OCI-LY7 (cell line): ENCODE measurements around the gene PDE6D.

Experiments used
- EZH2phosphoT487 ChIP-seq: fragments of 200-600 bp; sonication (generic); IDR thresholded peaks from 2 replicates; pipeline ENCODE4 v1.6.1; 2018; ENCODE audit warnings: low read depth, borderline replicate concordance, mild to moderate bottlenecking, mixed run types, antibody characterized with exemption, low read length, moderate library complexity, mixed read lengths
- TF ChIP-seq, protein P1 (sequence below): fragments of 200-600 bp; sonication (generic); conservative IDR thresholded peaks from 2 replicates; pipeline ENCODE4 v1.5.1; 2014; ENCODE audit warnings: mild to moderate bottlenecking, antibody characterized with exemption, low read length, moderate library complexity, mixed read lengths

- TF ChIP-seq, protein P1, sequence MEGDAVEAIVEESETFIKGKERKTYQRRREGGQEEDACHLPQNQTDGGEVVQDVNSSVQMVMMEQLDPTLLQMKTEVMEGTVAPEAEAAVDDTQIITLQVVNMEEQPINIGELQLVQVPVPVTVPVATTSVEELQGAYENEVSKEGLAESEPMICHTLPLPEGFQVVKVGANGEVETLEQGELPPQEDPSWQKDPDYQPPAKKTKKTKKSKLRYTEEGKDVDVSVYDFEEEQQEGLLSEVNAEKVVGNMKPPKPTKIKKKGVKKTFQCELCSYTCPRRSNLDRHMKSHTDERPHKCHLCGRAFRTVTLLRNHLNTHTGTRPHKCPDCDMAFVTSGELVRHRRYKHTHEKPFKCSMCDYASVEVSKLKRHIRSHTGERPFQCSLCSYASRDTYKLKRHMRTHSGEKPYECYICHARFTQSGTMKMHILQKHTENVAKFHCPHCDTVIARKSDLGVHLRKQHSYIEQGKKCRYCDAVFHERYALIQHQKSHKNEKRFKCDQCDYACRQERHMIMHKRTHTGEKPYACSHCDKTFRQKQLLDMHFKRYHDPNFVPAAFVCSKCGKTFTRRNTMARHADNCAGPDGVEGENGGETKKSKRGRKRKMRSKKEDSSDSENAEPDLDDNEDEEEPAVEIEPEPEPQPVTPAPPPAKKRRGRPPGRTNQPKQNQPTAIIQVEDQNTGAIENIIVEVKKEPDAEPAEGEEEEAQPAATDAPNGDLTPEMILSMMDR: no peak
- TF ChIP-seq EZH2phosphoT487: no peak
These were observed 37.5 kb downstream of the PDE6D start for GRCh38 chr2:231743376-231744116.
